GM23338 (cell line): ENCODE results near the gene CUBN. TPM values are rescaled to one million over a fixed set of nuclear protein-coding genes. Genes with fewer than 3 reads are reported as not detected.
"Not testable (repeated sequence)": the region's sequence is repeated elsewhere in the genome, so short reads cannot be mapped to it uniquely, and the experiment has no call there.

Experiments used
- ATAC-seq: fragments of 200-7000 bp; cut with Tn5 transposase; 3 replicates; pipeline ENCODE4 v1.9.1; 2020
- DNase-seq: peaks from one replicate; pipeline ENCODE4 v3.0.0-alpha.2; 2015; ENCODE audit warnings: low spot score
- H2AFZ ChIP-seq: fragments of 200-600 bp; sonication (generic); 2 replicates; pipeline ENCODE4 v1.8.0; 2016; ENCODE audit warnings: antibody characterized with exemption, mild to moderate bottlenecking, moderate library complexity
- H3F3A ChIP-seq: fragments of 200-600 bp; sonication (generic); replicated peaks from 2 replicates; pipeline ENCODE4 v1.8.0; 2017; ENCODE audit warnings: antibody characterized with exemption, mixed run types, low read depth
- H3K27ac ChIP-seq: fragments of 200-600 bp; sonication (generic); 2 replicates; pipeline ENCODE4 v1.6.1; 2016; ENCODE audit warnings: low read depth
- H3K27me3 ChIP-seq: fragments of 200-600 bp; sonication (generic); 2 replicates; pipeline ENCODE4 v1.8.0; 2016; ENCODE audit warnings: mild to moderate bottlenecking, mixed run types, moderate library complexity; ENCODE audit not compliant: insufficient read depth
- H3K36me3 ChIP-seq: fragments of 200-600 bp; sonication (generic); 2 replicates; pipeline ENCODE4 v1.8.0; 2016; ENCODE audit warnings: mild to moderate bottlenecking; ENCODE audit not compliant: insufficient read depth
- H3K4me1 ChIP-seq: fragments of 200-600 bp; sonication (generic); 2 replicates; pipeline ENCODE4 v1.8.0; 2016; ENCODE audit warnings: mild to moderate bottlenecking, moderate library complexity; ENCODE audit not compliant: insufficient read depth
- H3K4me2 ChIP-seq: fragments of 200-600 bp; sonication (generic); 2 replicates; pipeline ENCODE4 v1.7.1; 2017; ENCODE audit warnings: mixed run types
- H3K4me3 ChIP-seq: fragments of 200-600 bp; sonication (generic); 2 replicates; pipeline ENCODE4 v1.6.1; 2016; ENCODE audit warnings: mixed run types
- H3K79me2 ChIP-seq: fragments of 200-600 bp; sonication (generic); replicated peaks from 2 replicates; pipeline ENCODE4 v1.8.0; 2017; ENCODE audit warnings: mild to moderate bottlenecking; ENCODE audit not compliant: insufficient read depth
- H3K9me2 ChIP-seq: fragments of 200-600 bp; sonication (generic); 2 replicates; pipeline ENCODE4 v1.8.0; 2017; ENCODE audit not compliant: insufficient read depth
- H4K20me1 ChIP-seq: fragments of 200-600 bp; sonication (generic); replicated peaks from 2 replicates; pipeline ENCODE4 v1.8.0; 2017; ENCODE audit warnings: mild to moderate bottlenecking; ENCODE audit not compliant: insufficient read depth
- H3K27ac Mint-ChIP-seq: 2 replicates; pipeline ENCODE4 v1.8.0; 2020; ENCODE audit warnings: inconsistent platforms, mild to moderate bottlenecking, moderate library complexity, mixed read lengths
- H3K27me3 Mint-ChIP-seq: 3 replicates; pipeline ENCODE4 v1.8.0; 2022; ENCODE audit warnings: low read depth, mild to moderate bottlenecking, moderate library complexity, mixed read lengths, inconsistent platforms; ENCODE audit not compliant: insufficient read depth, poor library complexity
- H3K36me3 Mint-ChIP-seq: 3 replicates; pipeline ENCODE4 v1.8.0; 2021; ENCODE audit warnings: low read depth, mild to moderate bottlenecking, inconsistent platforms, moderate library complexity, mixed read lengths
- H3K4me1 Mint-ChIP-seq: 3 replicates; pipeline ENCODE4 v1.8.0; 2020; ENCODE audit warnings: mild to moderate bottlenecking, inconsistent platforms, mixed read lengths
- H3K4me3 Mint-ChIP-seq: 3 replicates; pipeline ENCODE4 v1.8.0; 2021; ENCODE audit warnings: moderate library complexity, mild to moderate bottlenecking, inconsistent platforms, mixed read lengths
- H3K9me3 Mint-ChIP-seq: 3 replicates; pipeline ENCODE4 v1.8.0; 2020; ENCODE audit warnings: moderate library complexity, mild to moderate bottlenecking, inconsistent platforms, mixed read lengths
- CREB1 ChIP-seq: fragments of 250-450 bp; sonication (Bioruptor Pico); IDR thresholded peaks from 2 replicates; pipeline ENCODE4 v1.5.0; 2020; ENCODE audit warnings: low read depth, mild to moderate bottlenecking, moderate library complexity
- EZH2 ChIP-seq: fragments of 200-600 bp; sonication (generic); IDR thresholded peaks from one replicate; pipeline ENCODE4 v1.8.0; 2017; ENCODE audit warnings: antibody characterized with exemption, mild to moderate bottlenecking, low read depth; ENCODE audit not compliant: unreplicated experiment
- JUNB ChIP-seq: IDR thresholded peaks from one replicate; pipeline ENCODE4 v1.6.1; 2016; ENCODE audit warnings: antibody characterized with exemption; ENCODE audit not compliant: unreplicated experiment
- POLR2AphosphoS5 ChIP-seq: IDR thresholded peaks from 2 replicates; pipeline ENCODE4 v1.6.1; 2016; ENCODE audit warnings: antibody characterized with exemption, low read depth
- STAT1 ChIP-seq: IDR thresholded peaks from one replicate; pipeline ENCODE4 v1.6.1; 2016; ENCODE audit warnings: antibody characterized with exemption; ENCODE audit not compliant: unreplicated experiment
- ZNF114 ChIP-seq: fragments of 250-450 bp; sonication (Bioruptor Pico); IDR thresholded peaks from 2 replicates; pipeline ENCODE4 v1.5.0; 2020; ENCODE audit warnings: mild to moderate bottlenecking, moderate library complexity
- polyA plus RNA-seq: library from polyadenylated mRNA; unstranded; fragments of >200 nt; fragmentation: Nextera tagmentation; extraction: Ambion mirVana; gene quantifications from 2 replicates; pipeline ENCODE4 v1.2.1, GENCODE V29; 2016
- total RNA-seq: library from RNA; depleted of rRNA; stranded (reverse); fragments of >200 nt; shearing (Covaris generic); gene quantifications from 2 replicates; pipeline ENCODE4 v1.2.3, GENCODE V29; 2014
- TF ChIP-seq, protein P1 (sequence below), 2 experiments: fragments of 200-600 bp in 1 of 2; sonication (generic) in 1 of 2; conservative IDR thresholded peaks; 2 replicates each; pipeline versions ENCODE4 v1.5.1 to v1.6.1; 2016 to 2017; ENCODE audit warnings: antibody characterized with exemption in 2 of 2, low read depth in 2 of 2, mild to moderate bottlenecking in 2 of 2, moderate library complexity in 1 of 2

Gene CUBN
- total and polyA plus RNA-seq, 2 experiments from 2014 or later: 0.06 to 1.8 TPM

DNA sequence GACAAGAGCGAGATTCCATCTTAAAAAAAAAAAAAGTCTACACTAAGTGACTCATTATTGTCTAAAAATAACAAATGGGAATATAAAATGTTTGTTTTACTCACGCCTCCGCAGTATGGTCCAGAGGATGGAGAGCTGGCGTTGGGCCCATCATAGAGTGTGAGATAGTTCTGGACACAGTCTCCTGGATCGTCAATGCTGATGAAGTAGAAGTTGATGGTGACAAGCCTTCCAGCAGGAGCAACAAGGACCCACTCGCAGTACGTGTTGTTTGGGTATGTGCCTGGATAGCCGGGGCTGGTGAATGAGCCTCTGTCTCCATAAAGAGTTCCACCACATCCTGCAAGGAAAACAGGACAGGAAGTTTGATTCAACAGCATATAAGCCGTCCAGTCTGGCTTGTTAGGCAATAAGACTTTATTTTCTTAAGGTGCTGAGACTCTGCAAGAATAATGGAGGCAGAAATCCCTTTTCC is 300.9 kb downstream of the CUBN start:
- H3K27me3 Mint-ChIP-seq: peaks cover 4% of the 10 kb centered on the region
- no peaks in the 10 kb centered on the region for H3K79me2 ChIP-seq
- H3K9me2 ChIP-seq: no peaks in the 10 kb centered on the region
- H3K27ac ChIP-seq: no peak overlapping the region
- H3K4me3 ChIP-seq: no peak overlapping the region
- peaks cover 6% of the 10 kb centered on the region; the same call in 2 of the 3 replicates for H3K9me3 Mint-ChIP-seq
- no peak overlapping the region for H3K27ac Mint-ChIP-seq
- H3K4me3 Mint-ChIP-seq: no peak overlapping the region
- H4K20me1 ChIP-seq: no peaks in the 10 kb centered on the region
- no peak for TF ChIP-seq EZH2
- TF ChIP-seq, protein P1, sequence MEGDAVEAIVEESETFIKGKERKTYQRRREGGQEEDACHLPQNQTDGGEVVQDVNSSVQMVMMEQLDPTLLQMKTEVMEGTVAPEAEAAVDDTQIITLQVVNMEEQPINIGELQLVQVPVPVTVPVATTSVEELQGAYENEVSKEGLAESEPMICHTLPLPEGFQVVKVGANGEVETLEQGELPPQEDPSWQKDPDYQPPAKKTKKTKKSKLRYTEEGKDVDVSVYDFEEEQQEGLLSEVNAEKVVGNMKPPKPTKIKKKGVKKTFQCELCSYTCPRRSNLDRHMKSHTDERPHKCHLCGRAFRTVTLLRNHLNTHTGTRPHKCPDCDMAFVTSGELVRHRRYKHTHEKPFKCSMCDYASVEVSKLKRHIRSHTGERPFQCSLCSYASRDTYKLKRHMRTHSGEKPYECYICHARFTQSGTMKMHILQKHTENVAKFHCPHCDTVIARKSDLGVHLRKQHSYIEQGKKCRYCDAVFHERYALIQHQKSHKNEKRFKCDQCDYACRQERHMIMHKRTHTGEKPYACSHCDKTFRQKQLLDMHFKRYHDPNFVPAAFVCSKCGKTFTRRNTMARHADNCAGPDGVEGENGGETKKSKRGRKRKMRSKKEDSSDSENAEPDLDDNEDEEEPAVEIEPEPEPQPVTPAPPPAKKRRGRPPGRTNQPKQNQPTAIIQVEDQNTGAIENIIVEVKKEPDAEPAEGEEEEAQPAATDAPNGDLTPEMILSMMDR (conservative IDR thresholded peaks at IDR 0.05; ENCODE audit: low read depth in 2 of 2): no peak
- H3K4me2 ChIP-seq: no peak overlapping the region
- H3K36me3 Mint-ChIP-seq: no peaks in the 10 kb centered on the region
- peaks cover 6% of the 10 kb centered on the region; the same call in 1 of the 2 replicates for H3K4me1 ChIP-seq
- no peaks in the 10 kb centered on the region for H3K27me3 ChIP-seq
- DNase-seq (no peak), ATAC-seq (no peak)
- H3F3A ChIP-seq: no peaks in the 10 kb centered on the region
- H2AFZ ChIP-seq: no peak overlapping the region
- no peaks in the 10 kb centered on the region; the same call in 2 of the 3 replicates for H3K4me1 Mint-ChIP-seq
- H3K36me3 ChIP-seq: no peaks in the 10 kb centered on the region

DNA sequence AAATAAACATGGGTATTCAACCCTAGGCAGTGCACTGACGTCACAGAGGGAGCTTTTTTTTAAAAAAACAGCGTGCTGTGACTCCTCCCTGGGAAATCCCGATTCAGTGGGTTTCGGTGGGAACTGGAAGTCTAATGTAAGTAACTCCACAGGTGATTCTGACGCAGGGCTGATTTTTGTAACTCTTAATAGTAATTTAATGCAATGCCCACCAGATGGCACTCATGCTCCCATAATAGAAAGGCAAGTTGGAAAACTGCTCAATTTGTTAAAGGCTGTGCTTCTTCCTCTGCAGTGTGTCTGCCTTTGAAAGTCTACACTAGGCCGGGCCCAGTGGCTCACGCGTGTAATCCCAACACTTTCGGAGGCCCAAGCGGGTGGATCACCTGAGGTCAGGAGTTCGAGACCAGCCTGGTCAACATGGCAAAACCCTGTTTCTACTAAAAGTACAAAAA is 301.5 kb downstream of the CUBN start:
- Mint-ChIP-seq H3K36me3 (peaks cover 5% of the 10 kb centered on the region; the same call in 2 of the 3 replicates), H3K4me1 (no peaks in the 10 kb centered on the region; the same call in 2 of the 3 replicates), H3K9me3 (peaks cover 12% of the 10 kb centered on the region), H3K4me3 (no peak overlapping the region), H3K27me3 (peaks cover 2% of the 10 kb centered on the region), H3K27ac (no peak overlapping the region)
- Histone ChIP-seq H2AFZ (no peak overlapping the region), H3K79me2 (no peaks in the 10 kb centered on the region), H3K4me1 (peaks cover 4% of the 10 kb centered on the region; the same call in 1 of the 2 replicates), H3K27ac (no peak overlapping the region), H3K4me3 (no peak overlapping the region), H3F3A (no peaks in the 10 kb centered on the region), H4K20me1 (no peaks in the 10 kb centered on the region), H3K9me2 (no peaks in the 10 kb centered on the region), H3K36me3 (peaks cover under 1% of the 10 kb centered on the region; the same call in 1 of the 2 replicates), H3K4me2 (no peak overlapping the region), H3K27me3 (no peaks in the 10 kb centered on the region)
- DNase-seq (peak; percentile 95), ATAC-seq (peak; percentile 95)
- TF ChIP-seq POLR2AphosphoS5 (no peak), STAT1 (no peak), ZNF114 (CRISPR knock-in tag) (no peak), CREB1 (peak; percentile 50; the same call in 1 of the 2 replicates), JUNB (no peak)
- TF ChIP-seq, protein P1 (conservative IDR thresholded peaks at IDR 0.05; ENCODE audit: low read depth in 2 of 2): peak; percentile 63 to 75

DNA sequence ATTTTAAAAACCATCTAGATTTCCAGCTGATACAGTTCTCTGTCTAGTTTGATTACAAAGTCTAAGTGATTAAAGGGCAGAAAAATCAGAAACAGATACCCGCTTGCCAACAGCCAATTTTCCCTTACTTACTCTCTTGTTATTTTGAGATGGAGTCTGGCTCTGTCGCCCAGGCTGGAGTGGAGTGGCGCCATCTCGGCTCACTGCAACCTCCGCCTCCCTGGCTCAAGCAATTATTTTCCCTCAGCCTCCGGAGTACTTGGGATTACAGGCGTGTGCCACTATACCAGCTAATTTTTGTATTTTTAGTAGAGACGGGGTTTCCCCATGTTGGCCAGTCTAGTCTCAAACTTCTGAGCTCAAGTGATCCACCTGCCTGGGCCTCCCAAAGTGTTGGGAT is 302.1 kb downstream of the CUBN start:
- H3K9me3 Mint-ChIP-seq: peaks cover 19% of the 10 kb centered on the region
- peak; percentile 51; the same call in 2 of the 3 replicates for ATAC-seq
- not testable (repeated sequence) for H3K4me1 ChIP-seq, H4K20me1 ChIP-seq, H3K27me3 ChIP-seq, H3K36me3 ChIP-seq, DNase-seq, H3F3A ChIP-seq, H2AFZ ChIP-seq, H3K4me1 Mint-ChIP-seq, H3K4me3 Mint-ChIP-seq, H3K79me2 ChIP-seq, H3K4me2 ChIP-seq, H3K27me3 Mint-ChIP-seq, H3K27ac ChIP-seq, H3K9me2 ChIP-seq, H3K27ac Mint-ChIP-seq, H3K4me3 ChIP-seq
- peaks cover 11% of the 10 kb centered on the region; the same call in 2 of the 3 replicates for H3K36me3 Mint-ChIP-seq
